ENCODE data around the gene KIR3DL3.
"Not testable (repeated sequence)": the region's sequence is repeated elsewhere in the genome, so short reads cannot be mapped to it uniquely, and the experiment has no call there.

The KIR3DL3 gene

GRCh38 chr19:54738306-54738705, 14.1 kb downstream of the KIR3DL3 start, which contains the start of gene KIR2DL3:
Gene KIR2DL3 (plus strand): TSS chr19:54738513. CDS start chr19:54738546, 33 bp downstream.
- not testable (repeated sequence) for DNase-seq

- no peak for DNase-seq
Measured at GRCh38 chr19:54738715-54739114, 14.5 kb downstream of the KIR3DL3 start.

- DNase-seq = no peak
Measured at GRCh38 chr19:54739587-54740497, 15.6 kb downstream of the KIR3DL3 start.

GRCh38 chr19:54741950-54742349, 17.7 kb downstream of the KIR3DL3 start:
- not testable (repeated sequence) for DNase-seq

- DNase-seq = not testable (repeated sequence)
Measured at GRCh38 chr19:54744080-54744479, 19.8 kb downstream of the KIR3DL3 start.

- DNase-seq = not testable (repeated sequence)
Measured at GRCh38 chr19:54747614-54748322, 23.5 kb downstream of the KIR3DL3 start.

- DNase-seq = not testable (repeated sequence)
Measured at GRCh38 chr19:54750276-54750675, 26.0 kb downstream of the KIR3DL3 start.

GRCh38 chr19:54756204-54757110, 32.2 kb downstream of the KIR3DL3 start:
- DNase-seq = not testable (repeated sequence)

GRCh38 chr19:54758577-54758976, 34.3 kb downstream of the KIR3DL3 start:
- DNase-seq = not testable (repeated sequence)

GRCh38 chr19:54764219-54764618, 40.0 kb downstream of the KIR3DL3 start:
- not testable (repeated sequence) for DNase-seq

GRCh38 chr19:54766464-54766863, 42.2 kb downstream of the KIR3DL3 start:
- DNase-seq = not testable (repeated sequence)

- DNase-seq = not testable (repeated sequence)
Measured at GRCh38 chr19:54769646-54770045, 45.4 kb downstream of the KIR3DL3 start, which contains the start of gene KIR2DL1. Gene KIR2DL1 (plus strand): TSS chr19:54769793. CDS start chr19:54769851, 58 bp downstream.

GRCh38 chr19:54770511-54770910, 46.3 kb downstream of the KIR3DL3 start:
- DNase-seq = not testable (repeated sequence)

GRCh38 chr19:54771018-54771960, 47.0 kb downstream of the KIR3DL3 start:
- not testable (repeated sequence) for DNase-seq

GRCh38 chr19:54772666-54773065, 48.4 kb downstream of the KIR3DL3 start:
- not testable (repeated sequence) for DNase-seq

GRCh38 chr19:54775095-54775815, 51.0 kb downstream of the KIR3DL3 start:
- DNase-seq = not testable (repeated sequence)

- DNase-seq = not testable (repeated sequence)
Measured at GRCh38 chr19:54775830-54776229, 51.6 kb downstream of the KIR3DL3 start.

- not testable (repeated sequence) for DNase-seq
Measured at GRCh38 chr19:54777851-54778250, 53.6 kb downstream of the KIR3DL3 start.

GRCh38 chr19:54778896-54779295, 54.7 kb downstream of the KIR3DL3 start:
- DNase-seq = not testable (repeated sequence)

- DNase-seq = not testable (repeated sequence)
Measured at GRCh38 chr19:54782916-54783315, 58.7 kb downstream of the KIR3DL3 start.
